Measurements from ENCODE around the gene CRB3.
A peak's percentile ranks its signal among the peaks of the same experiment; 100 is the strongest.

CRB3 gene

GRCh38 chr19:6509118-6509971, 45.3 kb downstream of the CRB3 start:
- Histone ChIP-seq H3K4me1 (ENCODE audit: control insufficient read depth, insufficient read depth, low read length) (no peaks in the 10 kb centered on the region), H3K36me3 (ENCODE audit: control insufficient read depth, insufficient read depth, low read length) (no peaks in the 10 kb centered on the region), H3K27ac (ENCODE audit: insufficient read depth, low read depth, low read length, poor library complexity, severe bottlenecking) (no peak overlapping the region), H3K4me3 (ENCODE audit: insufficient read depth, low read depth, low read length) (no peak overlapping the region), H3K27me3 (ENCODE audit: control insufficient read depth, insufficient read depth, low read length, poor library complexity, severe bottlenecking) (no peaks in the 10 kb centered on the region), H3K9me3 (ENCODE audit: control insufficient read depth, low read length) (no peaks in the 10 kb centered on the region)
- 87 to 89% methylated on average over 20 of the region's 20 CpGs for WGBS, 2 experiments

GRCh38 chr19:6510618-6511017, 46.5 kb downstream of the CRB3 start:
- Histone ChIP-seq H3K27me3 (ENCODE audit: control insufficient read depth, insufficient read depth, low read length, poor library complexity, severe bottlenecking) (no peaks in the 10 kb centered on the region), H3K27ac (ENCODE audit: insufficient read depth, low read depth, low read length, poor library complexity, severe bottlenecking) (no peak overlapping the region), H3K4me1 (ENCODE audit: control insufficient read depth, insufficient read depth, low read length) (no peaks in the 10 kb centered on the region), H3K36me3 (ENCODE audit: control insufficient read depth, insufficient read depth, low read length) (no peaks in the 10 kb centered on the region), H3K4me3 (ENCODE audit: insufficient read depth, low read depth, low read length) (no peak overlapping the region), H3K9me3 (ENCODE audit: control insufficient read depth, low read length) (no peaks in the 10 kb centered on the region)
- WGBS, 2 experiments, result 91 to 93% methylated on average over 7 of the region's 7 CpGs

GRCh38 chr19:6514089-6514488, 50.0 kb downstream of the CRB3 start:
- Histone ChIP-seq H3K36me3 (ENCODE audit: control insufficient read depth, insufficient read depth, low read length) (no peaks in the 10 kb centered on the region), H3K27ac (ENCODE audit: insufficient read depth, low read depth, low read length, poor library complexity, severe bottlenecking) (no peak overlapping the region), H3K27me3 (ENCODE audit: control insufficient read depth, insufficient read depth, low read length, poor library complexity, severe bottlenecking) (peaks cover 7% of the 10 kb centered on the region), H3K4me1 (ENCODE audit: control insufficient read depth, insufficient read depth, low read length) (no peaks in the 10 kb centered on the region), H3K4me3 (ENCODE audit: insufficient read depth, low read depth, low read length) (no peak overlapping the region), H3K9me3 (ENCODE audit: control insufficient read depth, low read length) (no peaks in the 10 kb centered on the region)
- WGBS, 2 experiments, result 87 to 93% methylated on average over 9 of the region's 9 CpGs

GRCh38 chr19:6514926-6515544, 51.0 kb downstream of the CRB3 start:
- Histone ChIP-seq H3K27ac (ENCODE audit: insufficient read depth, low read depth, low read length, poor library complexity, severe bottlenecking) (no peak overlapping the region), H3K4me3 (ENCODE audit: insufficient read depth, low read depth, low read length) (no peak overlapping the region)
- WGBS, 2 experiments, result 85 to 88% methylated on average over 13 to 15 of the region's 15 CpGs

GRCh38 chr19:6516018-6516658, 52.1 kb downstream of the CRB3 start:
- no peaks in the 10 kb centered on the region for H3K9me3 ChIP-seq (ENCODE audit: control insufficient read depth, low read length)
- WGBS, 2 experiments, result 4 to 5% methylated on average over 26 of the region's 26 CpGs
- no peaks in the 10 kb centered on the region for H3K36me3 ChIP-seq (ENCODE audit: control insufficient read depth, insufficient read depth, low read length)
- peaks cover 7% of the 10 kb centered on the region for H3K27me3 ChIP-seq (ENCODE audit: control insufficient read depth, insufficient read depth, low read length, poor library complexity, severe bottlenecking)
- H3K27ac ChIP-seq (ENCODE audit: insufficient read depth, low read depth, low read length, poor library complexity, severe bottlenecking), result no peak overlapping the region
- H3K4me1 ChIP-seq (ENCODE audit: control insufficient read depth, insufficient read depth, low read length), result no peaks in the 10 kb centered on the region
- H3K4me3 ChIP-seq (ENCODE audit: insufficient read depth, low read depth, low read length), result peak overlapping the region; percentile 51

More at GRCh38 chr19:6514926-6515544, 51.0 kb downstream of the CRB3 start:
- Histone ChIP-seq H3K9me3 (ENCODE audit: control insufficient read depth, low read length) (no peaks in the 10 kb centered on the region), H3K4me1 (ENCODE audit: control insufficient read depth, insufficient read depth, low read length) (no peaks in the 10 kb centered on the region), H3K36me3 (ENCODE audit: control insufficient read depth, insufficient read depth, low read length) (no peaks in the 10 kb centered on the region), H3K27me3 (ENCODE audit: control insufficient read depth, insufficient read depth, low read length, poor library complexity, severe bottlenecking) (peaks cover 7% of the 10 kb centered on the region)
